RWPE2 (cell line): ENCODE results near the gene PNMA6E.

Experiments
- ATAC-seq: fragments of 200-7000 bp; cut with Tn5 transposase; 3 replicates; pipeline ENCODE4 v1.9.1; 2021; ENCODE audit warnings: low read depth
- DNase-seq: peaks from one replicate; pipeline ENCODE4 v3.0.0-alpha.2; 2020; ENCODE audit warnings: low spot score
- H3K27ac ChIP-seq: fragments of 450-650 bp; 2 replicates; pipeline ENCODE4 v1.5.1; 2017; ENCODE audit warnings: mild to moderate bottlenecking; ENCODE audit not compliant: poor library complexity, severe bottlenecking
- H3K27me3 ChIP-seq: fragments of 250-450 bp; sonication (Bioruptor Pico); 2 replicates; pipeline ENCODE4 v1.5.1; 2021; ENCODE audit warnings: mild to moderate bottlenecking, moderate library complexity; ENCODE audit not compliant: insufficient read depth, poor library complexity, severe bottlenecking
- H3K36me3 ChIP-seq: fragments of 250-450 bp; sonication (Bioruptor Pico); 2 replicates; pipeline ENCODE4 v1.5.1; 2020; ENCODE audit warnings: low read depth, mild to moderate bottlenecking, moderate library complexity
- H3K4me1 ChIP-seq: fragments of 250-450 bp; sonication (Bioruptor Pico); 2 replicates; pipeline ENCODE4 v1.5.1; 2021; ENCODE audit warnings: mild to moderate bottlenecking, moderate library complexity; ENCODE audit not compliant: insufficient read depth, poor library complexity, severe bottlenecking
- H3K4me3 ChIP-seq: fragments of 250-450 bp; sonication (Bioruptor Pico); 2 replicates; pipeline ENCODE4 v1.5.1; 2021; ENCODE audit warnings: mild to moderate bottlenecking, moderate library complexity; ENCODE audit not compliant: severe bottlenecking
- H3K9me3 ChIP-seq: fragments of 250-450 bp; sonication (Bioruptor Pico); 2 replicates; pipeline ENCODE4 v1.5.1; 2021; ENCODE audit warnings: mild to moderate bottlenecking, moderate library complexity; ENCODE audit not compliant: severe bottlenecking
- CTCF ChIP-seq: fragments of 450-650 bp; IDR thresholded peaks from one replicate; pipeline ENCODE4 v1.5.1; 2017; ENCODE audit warnings: mild to moderate bottlenecking, moderate library complexity; ENCODE audit not compliant: poor library complexity, severe bottlenecking

Gene PNMA6E

GRCh38 chrX:153442463-153442862 is 41.3 kb upstream of the PNMA6E start:
- no peaks in the 10 kb centered on the region for H3K36me3 ChIP-seq
- no peaks in the 10 kb centered on the region for H3K27me3 ChIP-seq
- H3K9me3 ChIP-seq = no peaks in the 10 kb centered on the region
- DNase-seq (no peak), ATAC-seq (no peak)
- H3K27ac ChIP-seq = peak overlapping the region; percentile 33
- H3K4me1 ChIP-seq = peaks cover 12% of the 10 kb centered on the region
- no peak for TF ChIP-seq CTCF
- H3K4me3 ChIP-seq = no peak overlapping the region

GRCh38 chrX:153441981-153442380 is 40.8 kb upstream of the PNMA6E start:
- Histone ChIP-seq H3K4me1 (peaks cover 12% of the 10 kb centered on the region), H3K4me3 (no peak overlapping the region), H3K27ac (peak overlapping the region; percentile 33), H3K27me3 (no peaks in the 10 kb centered on the region), H3K9me3 (no peaks in the 10 kb centered on the region), H3K36me3 (no peaks in the 10 kb centered on the region)
- ATAC-seq (peak; percentile 75), DNase-seq (no peak)
- no peak for TF ChIP-seq CTCF

- Histone ChIP-seq H3K27me3 (no peaks in the 10 kb centered on the region), H3K36me3 (no peaks in the 10 kb centered on the region), H3K27ac (peak overlapping the region; percentile 33), H3K9me3 (no peaks in the 10 kb centered on the region), H3K4me1 (peaks cover 12% of the 10 kb centered on the region), H3K4me3 (no peak overlapping the region)
- ATAC-seq = no peak; the same call in 2 of the 3 replicates
- no peak for TF ChIP-seq CTCF
- no peak for DNase-seq
Observed at GRCh38 chrX:153441296-153441695, 40.1 kb upstream of the PNMA6E start.

GRCh38 chrX:153440556-153441135 is 39.5 kb upstream of the PNMA6E start:
- no peaks in the 10 kb centered on the region for H3K9me3 ChIP-seq
- no peak overlapping the region for H3K4me3 ChIP-seq
- no peaks in the 10 kb centered on the region for H3K36me3 ChIP-seq
- ATAC-seq (no peak), DNase-seq (no peak)
- no peaks in the 10 kb centered on the region for H3K27me3 ChIP-seq
- no peak for TF ChIP-seq CTCF
- H3K27ac ChIP-seq = no peak overlapping the region
- peaks cover 12% of the 10 kb centered on the region for H3K4me1 ChIP-seq

GRCh38 chrX:153439977-153440376 is 38.8 kb upstream of the PNMA6E start:
- no peaks in the 10 kb centered on the region for H3K9me3 ChIP-seq
- no peak for ATAC-seq
- no peak for TF ChIP-seq CTCF

More at GRCh38 chrX:153439977-153440376, 38.8 kb upstream of the PNMA6E start:
- Histone ChIP-seq H3K27ac (no peak overlapping the region), H3K4me1 (peaks cover 12% of the 10 kb centered on the region), H3K4me3 (no peak overlapping the region), H3K27me3 (no peaks in the 10 kb centered on the region), H3K36me3 (no peaks in the 10 kb centered on the region)
- no peak for DNase-seq
